NCI-H524 (cell line): Measurements from ENCODE around the gene ZNF236.

Experiments
- DNase-seq, 2 experiments: peaks; one replicate each; lab custom pipeline; 2025; lab: John Stamatoyannopoulos, UW

ZNF236 gene

GRCh38 chr18:76859474-76860339 lies 37.4 kb downstream of the ZNF236 start:
- DNase-seq, result no peak

DNA sequence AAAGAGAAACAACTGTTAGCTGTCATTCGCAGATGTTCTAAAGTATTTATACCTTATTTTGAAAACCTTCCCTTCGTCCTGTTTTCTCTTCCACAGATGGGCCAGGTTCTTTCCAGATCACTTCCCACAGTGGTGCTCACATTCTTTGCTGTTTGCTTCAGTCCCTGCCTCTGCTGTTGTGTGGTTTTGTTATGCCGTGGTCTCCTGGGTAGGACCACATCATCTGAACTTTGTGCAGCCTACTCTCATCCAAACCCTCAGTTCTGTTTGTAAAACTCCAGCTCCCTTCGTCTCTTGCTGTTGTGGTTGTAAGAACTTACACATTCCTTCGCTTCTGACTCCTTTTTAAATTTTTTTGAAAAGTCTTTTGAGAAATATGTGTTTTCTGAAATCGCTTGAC lies 38.1 kb downstream of the ZNF236 start:
- DNase-seq, result no peak

DNA sequence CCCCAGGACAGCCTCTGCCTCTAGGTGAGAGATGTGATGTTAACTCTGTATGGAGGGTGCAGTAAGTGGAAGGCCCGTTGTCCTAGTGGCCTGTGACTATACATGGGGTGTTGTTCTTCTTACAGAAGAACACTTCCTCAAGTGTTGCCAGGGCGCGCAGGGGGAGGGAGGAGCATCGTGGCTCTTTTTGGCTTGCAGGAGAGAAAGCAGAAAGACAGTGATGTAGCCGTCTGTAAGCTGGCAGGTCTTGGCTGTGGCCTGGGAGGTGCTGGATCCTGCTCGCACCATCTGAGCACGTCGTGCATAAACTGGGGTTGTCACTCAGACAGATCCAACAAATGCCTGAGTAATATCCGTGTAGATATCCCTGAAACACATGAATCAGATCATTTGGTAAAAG lies 44.3 kb downstream of the ZNF236 start:
- no peak for DNase-seq

DNA sequence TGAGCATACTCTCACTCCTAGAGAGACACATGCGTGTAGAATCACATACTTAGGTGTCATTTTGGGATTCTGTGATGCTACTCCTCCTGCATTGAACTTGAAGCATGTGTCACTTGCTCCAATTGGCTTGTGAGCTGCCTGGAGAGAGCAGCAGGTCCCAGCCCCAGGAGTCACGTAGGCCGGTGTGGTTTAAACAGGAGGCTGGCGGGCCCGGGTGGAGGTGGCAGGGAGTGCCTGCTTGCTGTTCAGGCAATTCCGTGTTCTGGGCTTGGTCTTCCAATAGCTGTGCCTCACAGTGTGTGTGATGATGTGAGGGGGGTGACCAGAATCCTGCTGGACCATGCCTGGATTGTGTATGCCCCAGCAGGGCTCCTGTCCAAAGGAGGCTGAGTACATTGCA lies 51.0 kb downstream of the ZNF236 start:
- DNase-seq, result no peak

- DNase-seq, result no peak
Observed at GRCh38 chr18:76873713-76874112, 51.4 kb downstream of the ZNF236 start.

- peak in 1 of 2 experiments; percentile 31 for DNase-seq
Observed at GRCh38 chr18:76874642-76875389, 52.5 kb downstream of the ZNF236 start.

- DNase-seq, result peak; percentile 37 to 52
Observed at GRCh38 chr18:76875390-76876325, 53.3 kb downstream of the ZNF236 start.

GRCh38 chr18:76878426-76878825 lies 56.1 kb downstream of the ZNF236 start:
- DNase-seq, result no peak

DNA sequence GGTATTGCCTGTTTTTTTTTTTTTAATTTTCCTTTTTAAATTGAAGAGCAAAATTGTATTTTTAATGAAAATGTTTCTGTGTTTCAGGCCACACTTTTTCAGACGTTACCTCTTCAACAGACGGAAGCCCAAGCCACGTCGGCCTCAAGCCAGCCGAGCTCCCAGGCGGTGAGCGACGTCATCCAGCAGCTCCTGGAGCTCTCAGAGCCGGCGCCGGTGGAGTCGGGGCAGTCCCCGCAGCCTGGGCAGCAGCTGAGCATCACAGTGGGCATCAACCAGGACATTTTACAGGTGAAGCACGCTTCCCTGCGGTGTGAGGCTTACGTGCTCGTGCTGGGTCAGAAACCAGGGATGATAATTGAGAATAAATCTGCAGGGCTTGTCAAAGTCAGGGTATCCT lies 57.7 kb downstream of the ZNF236 start:
- no peak for DNase-seq

- no peak for DNase-seq
Observed at GRCh38 chr18:76881744-76882143, 59.4 kb downstream of the ZNF236 start.

DNA sequence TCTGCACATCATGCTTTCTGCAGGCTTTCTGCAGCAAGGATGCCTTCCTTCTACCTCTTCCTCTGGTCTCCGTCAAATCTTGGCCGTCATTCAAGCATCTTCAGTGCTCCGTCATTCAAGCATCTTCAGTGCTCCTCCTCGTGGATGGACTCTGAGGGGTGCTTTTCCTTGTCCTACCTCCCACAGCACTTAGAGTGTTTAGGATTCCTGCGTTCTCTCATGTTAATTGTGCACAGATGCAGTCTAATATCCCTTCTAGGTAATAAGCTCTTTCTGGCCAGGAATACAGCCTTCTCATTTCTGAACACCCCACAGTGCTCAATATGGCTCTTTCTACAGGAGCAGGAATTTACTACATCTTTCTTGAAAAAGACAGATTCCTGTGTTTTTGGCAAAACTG lies 59.8 kb downstream of the ZNF236 start:
- no peak for DNase-seq

GRCh38 chr18:76885001-76885400 lies 62.6 kb downstream of the ZNF236 start:
- DNase-seq, result no peak

DNA sequence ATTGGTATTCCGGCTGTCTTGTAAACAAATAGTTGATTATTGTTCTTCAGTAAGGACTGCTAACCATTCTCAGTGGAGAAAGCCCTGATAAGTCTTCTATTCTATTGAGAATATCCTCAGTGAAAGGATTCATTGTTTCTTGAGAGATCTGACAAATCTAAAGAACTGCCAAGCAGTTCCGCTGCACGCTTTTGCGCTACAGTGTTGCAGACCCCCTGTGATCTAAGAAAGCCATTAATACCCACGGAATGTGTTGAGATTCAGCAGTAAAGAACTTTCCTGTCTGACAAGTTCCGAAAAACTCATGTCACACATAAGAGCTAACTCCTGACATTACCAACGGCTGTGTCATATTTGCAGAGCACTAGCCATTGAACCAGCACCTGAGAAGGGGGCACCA lies 63.8 kb downstream of the ZNF236 start:
- DNase-seq, result no peak

GRCh38 chr18:76889091-76889699 lies 66.8 kb downstream of the ZNF236 start:
- peak in 1 of 2 experiments; percentile 44 for DNase-seq

GRCh38 chr18:76892832-76893231 lies 70.5 kb downstream of the ZNF236 start:
- DNase-seq, result no peak

DNA sequence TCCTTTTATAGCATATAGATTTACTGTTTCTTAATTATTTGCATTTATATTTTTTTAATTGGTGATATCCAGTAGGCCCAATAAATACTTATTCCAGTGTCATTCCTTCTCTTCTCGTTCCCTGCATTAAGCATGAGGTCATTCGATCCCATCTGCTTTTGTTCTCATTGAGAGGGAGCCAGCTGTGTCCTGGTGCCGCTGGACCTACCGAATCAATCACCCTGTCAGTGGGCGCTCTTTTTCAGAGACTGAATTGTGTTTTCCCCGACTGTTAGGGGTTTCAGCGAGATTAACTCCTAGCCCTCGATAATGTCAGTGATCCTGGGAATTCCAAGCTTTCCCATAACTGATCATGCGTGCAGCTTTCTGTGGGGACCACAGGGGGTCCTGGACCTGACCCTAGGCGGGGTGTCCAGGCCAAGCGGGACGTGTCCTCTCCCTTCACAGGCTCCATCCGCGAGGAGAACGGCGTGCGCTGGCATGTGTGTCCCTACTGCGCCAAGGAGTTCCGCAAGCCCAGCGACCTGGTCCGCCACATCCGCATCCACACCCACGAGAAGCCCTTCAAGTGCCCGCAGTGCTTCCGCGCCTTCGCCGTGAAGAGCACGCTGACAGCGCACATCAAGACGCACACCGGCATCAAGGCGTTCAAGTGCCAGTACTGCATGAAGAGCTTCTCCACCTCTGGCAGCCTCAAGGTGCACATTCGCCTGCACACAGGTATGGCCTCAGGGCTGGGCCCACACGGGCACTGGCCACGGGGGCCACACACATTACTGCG lies 72.4 kb downstream of the ZNF236 start:
- DNase-seq, result peak in 1 of 2 experiments; percentile 5

DNA sequence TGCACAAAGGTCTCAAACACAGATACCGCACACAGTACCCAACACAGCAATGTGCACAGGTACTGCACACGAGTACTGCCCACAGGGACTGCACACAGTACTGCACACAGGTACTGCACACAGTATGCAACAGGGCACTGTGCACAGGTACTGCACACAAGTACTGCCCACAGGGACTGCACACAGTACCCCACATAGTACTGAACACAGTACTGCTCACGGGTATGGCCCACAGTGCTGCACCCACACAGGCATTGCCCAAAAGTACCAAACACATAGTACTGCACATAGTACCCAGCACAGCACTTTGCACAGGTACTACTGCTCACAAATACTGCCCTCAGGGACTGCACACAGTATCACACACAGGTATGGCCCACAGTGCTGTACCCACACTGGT lies 73.1 kb downstream of the ZNF236 start:
- no peak for DNase-seq

DNA sequence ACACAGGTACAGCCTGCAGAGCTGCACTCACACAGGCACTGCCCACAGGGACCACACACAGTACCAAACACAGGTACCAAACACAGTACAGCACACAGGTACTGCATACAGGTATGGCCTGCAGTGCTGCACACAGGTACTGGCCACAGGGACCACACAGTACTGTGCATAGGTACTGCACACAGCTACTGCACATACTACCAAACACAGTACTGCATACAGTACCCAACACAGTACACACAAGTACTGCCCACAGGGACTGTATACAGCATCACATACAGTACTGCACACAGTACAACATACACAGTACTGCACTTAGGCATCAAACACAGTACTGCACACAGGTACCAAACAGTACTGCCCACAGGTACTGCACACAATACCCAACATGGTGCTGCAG lies 74.3 kb downstream of the ZNF236 start:
- no peak for DNase-seq

DNA sequence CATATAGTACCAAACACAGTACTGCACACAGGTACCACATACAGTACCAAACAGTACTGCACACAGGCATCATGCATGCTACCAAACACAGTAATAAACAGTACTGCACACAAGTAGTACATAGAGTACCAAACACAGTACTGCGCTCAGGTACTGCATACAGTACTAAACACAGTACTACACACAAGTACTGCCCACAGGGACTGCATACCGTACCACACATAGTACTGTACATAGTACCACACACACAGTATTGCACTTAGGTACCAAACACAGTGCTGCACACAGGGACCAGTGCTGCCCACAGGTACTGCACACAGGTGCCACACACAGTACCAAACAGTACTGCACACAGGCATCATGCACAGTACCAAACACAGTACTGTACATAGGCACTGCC lies 74.9 kb downstream of the ZNF236 start:
- no peak for DNase-seq

DNA sequence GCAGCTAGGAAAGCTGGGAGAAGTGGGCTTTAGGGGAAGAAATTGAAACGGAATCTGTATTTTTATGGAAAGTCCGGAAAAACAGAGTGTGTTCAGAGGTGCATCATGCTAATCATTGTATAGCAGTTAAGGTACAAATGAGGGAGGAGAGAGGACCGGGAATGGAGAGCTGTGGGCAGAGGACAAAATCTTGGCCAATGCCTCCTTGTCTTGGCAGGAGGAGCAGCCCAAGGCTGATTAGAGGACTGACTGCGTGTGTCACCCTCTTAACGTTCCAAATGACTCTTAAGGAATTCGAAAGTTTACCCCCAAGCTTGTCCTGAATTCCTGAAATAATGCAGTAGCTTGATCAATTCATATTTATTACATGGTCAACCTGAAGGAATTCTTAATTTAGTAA lies 81.0 kb downstream of the ZNF236 start:
- DNase-seq, result no peak

DNA sequence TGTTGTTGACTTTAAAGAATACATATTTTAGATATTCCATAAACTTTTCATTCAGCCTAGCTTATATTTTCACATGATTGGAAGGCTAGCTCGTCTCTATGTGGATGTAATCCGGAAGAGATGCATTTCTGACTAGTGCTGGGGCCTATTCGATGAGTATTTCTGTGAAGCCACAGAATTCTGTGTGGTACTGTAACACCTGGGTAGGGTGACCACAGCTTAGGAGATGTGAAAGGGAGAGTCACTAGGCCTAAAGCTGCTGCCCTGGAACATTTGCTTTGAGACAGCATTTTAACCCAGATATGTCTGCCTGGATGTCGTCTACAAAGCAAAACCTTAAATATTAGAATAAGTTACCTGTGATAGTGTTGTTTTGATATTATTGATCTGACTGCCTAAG lies 83.5 kb downstream of the ZNF236 start:
- DNase-seq, result no peak
